ENCODE measurements around the gene BCAS1. TPM values are rescaled to one million over a fixed set of nuclear protein-coding genes. Genes with fewer than 3 reads are reported as not detected.

Gene BCAS1
- total RNA-seq, 1 experiment from 2014 or later = 4.0 TPM

DNA sequence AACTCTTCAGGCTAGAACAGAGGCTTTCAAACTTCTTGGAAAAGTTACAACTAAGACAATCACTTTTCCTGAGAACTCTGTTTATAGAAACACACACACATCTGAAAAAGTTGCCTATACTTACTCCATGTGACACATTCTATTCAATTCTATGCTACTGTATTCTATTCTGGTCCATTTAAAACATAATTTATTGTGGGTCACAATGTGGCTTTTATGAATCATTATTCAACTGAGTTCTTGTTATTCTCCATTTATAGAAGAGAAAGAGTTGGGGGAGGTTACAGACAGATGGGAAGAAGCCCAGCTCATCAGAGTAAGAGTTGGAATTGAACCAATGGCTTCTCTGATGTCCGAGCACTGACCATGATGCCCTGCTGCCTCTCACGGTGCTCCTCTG is 21.6 kb upstream of the BCAS1 start:
- H3K9me2 ChIP-seq (ENCODE audit: insufficient read depth) = no peaks in the 10 kb centered on the region
- no peak overlapping the region for H2AFZ ChIP-seq
- BruUV-seq (replicated peaks) = no TSS peak
- ChIA-PET POLR2A (ENCODE audit: unreplicated experiment) (no interaction called here), CTCF (no interaction called here)
- H3K4me3 ChIP-seq = no peak overlapping the region
- H3K4me2 ChIP-seq = no peak overlapping the region
- H3K36me3 ChIP-seq (ENCODE audit: low read depth) = no peaks in the 10 kb centered on the region
- no peaks in the 10 kb centered on the region; the same call in 1 of the 2 replicates for H3K9me3 ChIP-seq (ENCODE audit: insufficient read depth, low read depth)
- no peaks in the 10 kb centered on the region for H3F3A ChIP-seq (ENCODE audit: insufficient read depth, low read depth)
- no peak for DNase-seq
- intact Hi-C loops (cut with micrococcal nuclease; ENCODE audit: unreplicated experiment) = no loop called here
- no peak overlapping the region for H3K27ac ChIP-seq
- peaks cover 2% of the 10 kb centered on the region; the same call in 1 of the 2 replicates for H3K4me1 ChIP-seq (replicated peaks; ENCODE audit: insufficient read depth)
- H3K27me3 ChIP-seq (ENCODE audit: insufficient read depth, low read depth) = no peaks in the 10 kb centered on the region
- no peaks in the 10 kb centered on the region for H3K79me2 ChIP-seq (ENCODE audit: low read depth)
- TF ChIP-seq, protein P1, sequence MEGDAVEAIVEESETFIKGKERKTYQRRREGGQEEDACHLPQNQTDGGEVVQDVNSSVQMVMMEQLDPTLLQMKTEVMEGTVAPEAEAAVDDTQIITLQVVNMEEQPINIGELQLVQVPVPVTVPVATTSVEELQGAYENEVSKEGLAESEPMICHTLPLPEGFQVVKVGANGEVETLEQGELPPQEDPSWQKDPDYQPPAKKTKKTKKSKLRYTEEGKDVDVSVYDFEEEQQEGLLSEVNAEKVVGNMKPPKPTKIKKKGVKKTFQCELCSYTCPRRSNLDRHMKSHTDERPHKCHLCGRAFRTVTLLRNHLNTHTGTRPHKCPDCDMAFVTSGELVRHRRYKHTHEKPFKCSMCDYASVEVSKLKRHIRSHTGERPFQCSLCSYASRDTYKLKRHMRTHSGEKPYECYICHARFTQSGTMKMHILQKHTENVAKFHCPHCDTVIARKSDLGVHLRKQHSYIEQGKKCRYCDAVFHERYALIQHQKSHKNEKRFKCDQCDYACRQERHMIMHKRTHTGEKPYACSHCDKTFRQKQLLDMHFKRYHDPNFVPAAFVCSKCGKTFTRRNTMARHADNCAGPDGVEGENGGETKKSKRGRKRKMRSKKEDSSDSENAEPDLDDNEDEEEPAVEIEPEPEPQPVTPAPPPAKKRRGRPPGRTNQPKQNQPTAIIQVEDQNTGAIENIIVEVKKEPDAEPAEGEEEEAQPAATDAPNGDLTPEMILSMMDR (conservative IDR thresholded peaks at IDR 0.05) = no peak
- no peak for TF ChIP-seq EZH2 (IDR thresholded peaks at IDR 0.05; ENCODE audit: low read depth)
- no peaks in the 10 kb centered on the region for H4K20me1 ChIP-seq (ENCODE audit: insufficient read depth)

DNA sequence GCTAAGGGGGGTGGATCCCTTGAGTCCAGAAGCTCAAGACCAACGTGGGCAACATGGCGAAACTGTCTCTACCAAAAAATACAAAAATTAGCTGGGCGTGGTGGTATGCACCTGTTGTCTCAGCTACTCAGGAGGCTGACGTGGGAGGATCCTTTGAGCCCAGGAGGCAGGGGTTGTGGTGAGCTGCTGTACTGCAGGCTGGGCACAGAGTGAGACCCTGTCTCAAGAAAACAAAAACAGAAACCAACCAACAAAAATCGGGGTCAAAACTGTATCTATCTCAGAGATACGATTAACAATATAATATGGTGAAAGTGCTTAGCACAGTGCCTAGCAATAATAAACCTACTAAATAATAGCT is 20.7 kb upstream of the BCAS1 start:
- H3F3A ChIP-seq (ENCODE audit: insufficient read depth, low read depth) = no peaks in the 10 kb centered on the region

DNA sequence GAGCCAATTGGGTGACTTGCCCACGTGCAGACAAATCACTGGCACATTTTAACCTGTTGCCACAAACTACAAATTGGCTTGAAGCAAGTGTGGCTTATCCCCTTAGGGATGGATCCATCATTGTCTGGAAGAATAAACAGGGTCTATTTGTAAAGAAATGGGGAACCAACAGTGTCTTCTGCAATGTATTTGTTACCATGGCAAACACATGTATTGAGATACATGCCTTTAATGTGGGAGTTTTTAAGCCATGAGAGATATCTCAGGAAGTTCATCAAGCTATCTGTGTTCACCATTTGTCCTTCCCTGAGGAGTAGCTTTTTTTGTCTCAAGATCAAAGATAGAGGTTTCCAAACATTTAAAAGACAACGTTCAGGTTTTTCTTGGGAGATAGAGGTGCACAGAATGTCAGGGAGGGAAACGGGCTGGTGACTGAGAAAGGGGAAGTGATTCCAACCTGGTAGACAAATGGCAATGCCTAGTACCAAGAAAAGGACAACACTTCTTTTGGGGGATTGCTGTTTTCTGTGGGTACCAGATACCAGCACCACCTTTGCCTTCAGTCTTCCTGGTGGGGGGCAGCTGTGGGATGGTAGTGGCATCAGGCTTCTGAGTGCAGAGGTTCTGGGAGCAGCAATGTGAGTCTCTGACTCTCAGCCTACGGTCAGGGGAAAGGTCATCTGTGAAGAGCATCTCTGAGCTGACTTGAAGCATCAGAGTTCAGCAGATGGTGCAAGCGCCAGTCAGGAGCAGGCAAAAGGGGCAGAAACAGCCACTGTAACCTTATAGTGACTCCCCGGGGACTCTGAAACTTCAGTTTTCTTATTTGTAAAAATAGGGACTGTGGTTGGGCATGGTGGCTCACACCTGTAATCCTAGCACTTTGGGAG is 20.1 kb upstream of the BCAS1 start:
- H3K4me2 ChIP-seq = no peak overlapping the region
- CTCF ChIA-PET = interaction anchor here (0.6 kb wide), 1 partner anchor 13 kb away, joined by 3 read pairs; no protein-coding TSS in a partner anchor
- POLR2A ChIA-PET (ENCODE audit: unreplicated experiment) = no interaction called here
- TF ChIP-seq EZH2 (IDR thresholded peaks at IDR 0.05; ENCODE audit: low read depth) = no peak
- TF ChIP-seq, protein P1 (conservative IDR thresholded peaks at IDR 0.05) = no peak
- no peak overlapping the region for H2AFZ ChIP-seq
- no peaks in the 10 kb centered on the region for H3K4me1 ChIP-seq (replicated peaks; ENCODE audit: insufficient read depth)
- no peak overlapping the region for H3K4me3 ChIP-seq
- DNase-seq = no peak
- no peaks in the 10 kb centered on the region; the same call in 1 of the 2 replicates for H3K9me3 ChIP-seq (ENCODE audit: insufficient read depth, low read depth)
- H3K27ac ChIP-seq = no peak overlapping the region
- no peaks in the 10 kb centered on the region for H3K36me3 ChIP-seq (ENCODE audit: low read depth)
- no peaks in the 10 kb centered on the region for H4K20me1 ChIP-seq (ENCODE audit: insufficient read depth)
- no peaks in the 10 kb centered on the region for H3F3A ChIP-seq (ENCODE audit: insufficient read depth, low read depth)
- no peaks in the 10 kb centered on the region for H3K79me2 ChIP-seq (ENCODE audit: low read depth)
- no peaks in the 10 kb centered on the region for H3K9me2 ChIP-seq (ENCODE audit: insufficient read depth)
- no peaks in the 10 kb centered on the region for H3K27me3 ChIP-seq (ENCODE audit: insufficient read depth, low read depth)
- no TSS peak for BruUV-seq (replicated peaks)
- intact Hi-C loops (cut with micrococcal nuclease; ENCODE audit: unreplicated experiment) = no loop called here

More for the DNA sequence above, 20.7 kb upstream of the BCAS1 start:
- no TSS peak for BruUV-seq (replicated peaks)
- Histone ChIP-seq H3K79me2 (ENCODE audit: low read depth) (no peaks in the 10 kb centered on the region), H4K20me1 (ENCODE audit: insufficient read depth) (no peaks in the 10 kb centered on the region), H3K36me3 (ENCODE audit: low read depth) (no peaks in the 10 kb centered on the region), H3K9me2 (ENCODE audit: insufficient read depth) (no peaks in the 10 kb centered on the region), H3K4me2 (no peak overlapping the region), H3K27me3 (ENCODE audit: insufficient read depth, low read depth) (no peaks in the 10 kb centered on the region), H3K9me3 (ENCODE audit: insufficient read depth, low read depth) (no peaks in the 10 kb centered on the region; the same call in 1 of the 2 replicates), H3K27ac (no peak overlapping the region), H3K4me1 (replicated peaks; ENCODE audit: insufficient read depth) (no peaks in the 10 kb centered on the region), H2AFZ (no peak overlapping the region), H3K4me3 (no peak overlapping the region)
- ChIA-PET CTCF (interaction anchor here (0.5 to 0.6 kb wide), 2 partner anchors 13 to 942 kb away, joined by 3 to 4 read pairs; no protein-coding TSS in a partner anchor), POLR2A (ENCODE audit: unreplicated experiment) (no interaction called here)
- no peak for TF ChIP-seq EZH2 (IDR thresholded peaks at IDR 0.05; ENCODE audit: low read depth)
- TF ChIP-seq, protein P1 (conservative IDR thresholded peaks at IDR 0.05) = no peak
- no peak for DNase-seq
- intact Hi-C loops (cut with micrococcal nuclease; ENCODE audit: unreplicated experiment) = no loop called here
